ENCODE results near the gene ZNF575. TPM values are rescaled to one million over a fixed set of nuclear protein-coding genes. Genes with fewer than 3 reads are reported as not detected.

The ZNF575 gene
- total and polyA plus RNA-seq, 10 of the 15 experiments (the other 5 are each of a cell fraction or from before 2014, with no cell fraction given): 0.18 to 2.8 (median 0.75) TPM

DNA sequence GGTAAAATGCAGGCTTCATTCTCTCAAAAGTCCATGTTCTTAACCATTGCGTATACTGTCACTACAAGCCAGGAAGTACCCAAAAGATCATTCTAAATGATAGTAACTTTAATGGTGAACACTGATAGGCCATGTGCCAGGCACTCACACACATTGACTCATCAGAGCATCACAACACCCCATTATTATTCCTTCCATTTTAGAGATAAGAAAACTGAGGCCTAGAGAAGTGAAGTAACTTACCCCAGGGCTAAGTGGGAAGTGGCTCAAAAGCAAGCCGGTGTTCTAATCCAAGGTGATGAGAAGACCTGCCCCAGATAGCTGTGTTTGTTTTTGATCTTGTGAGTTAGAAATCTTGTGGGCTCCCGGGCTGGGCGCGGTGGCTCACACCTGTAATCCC, 27.0 kb upstream of the ZNF575 start:
- BruUV-seq (replicated peaks): no TSS peak
- intact Hi-C loops (cut with micrococcal nuclease; ENCODE audit: unreplicated experiment): no loop called here
- WGBS (ENCODE audit: insufficient coverage, insufficient replicate concordance, low lambda C conversion rate, missing lambda C conversion rate): 100% methylated on average over 5 of the region's 5 CpGs
- TF ChIP-seq NFXL1 (IDR thresholded peaks at IDR 0.05; ENCODE audit: borderline replicate concordance) (no peak), MEF2B (IDR thresholded peaks at IDR 0.05; ENCODE audit: partially characterized antibody, poor library complexity, severe bottlenecking) (no peak), PML (IDR thresholded peaks at IDR 0.05; ENCODE audit: low read length) (no peak), TCF3 (IDR thresholded peaks at IDR 0.05; ENCODE audit: borderline replicate concordance, insufficient read depth, low read depth, low read length) (no peak), SMARCA5 (IDR thresholded peaks at IDR 0.05) (no peak), POLR2A (IDR thresholded peaks at IDR 0.05; ENCODE audit: low read depth, low read length) (no peak), SMAD5 (IDR thresholded peaks at IDR 0.05; ENCODE audit: low read depth) (no peak), TBL1XR1 (IDR thresholded peaks at IDR 0.05; ENCODE audit: low read depth, low read length) (no peak)
- TF ChIP-seq, protein P1, sequence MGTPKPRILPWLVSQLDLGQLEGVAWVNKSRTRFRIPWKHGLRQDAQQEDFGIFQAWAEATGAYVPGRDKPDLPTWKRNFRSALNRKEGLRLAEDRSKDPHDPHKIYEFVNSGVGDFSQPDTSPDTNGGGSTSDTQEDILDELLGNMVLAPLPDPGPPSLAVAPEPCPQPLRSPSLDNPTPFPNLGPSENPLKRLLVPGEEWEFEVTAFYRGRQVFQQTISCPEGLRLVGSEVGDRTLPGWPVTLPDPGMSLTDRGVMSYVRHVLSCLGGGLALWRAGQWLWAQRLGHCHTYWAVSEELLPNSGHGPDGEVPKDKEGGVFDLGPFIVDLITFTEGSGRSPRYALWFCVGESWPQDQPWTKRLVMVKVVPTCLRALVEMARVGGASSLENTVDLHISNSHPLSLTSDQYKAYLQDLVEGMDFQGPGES (IDR thresholded peaks at IDR 0.05): no peak
- TF ChIP-seq, protein P2, sequence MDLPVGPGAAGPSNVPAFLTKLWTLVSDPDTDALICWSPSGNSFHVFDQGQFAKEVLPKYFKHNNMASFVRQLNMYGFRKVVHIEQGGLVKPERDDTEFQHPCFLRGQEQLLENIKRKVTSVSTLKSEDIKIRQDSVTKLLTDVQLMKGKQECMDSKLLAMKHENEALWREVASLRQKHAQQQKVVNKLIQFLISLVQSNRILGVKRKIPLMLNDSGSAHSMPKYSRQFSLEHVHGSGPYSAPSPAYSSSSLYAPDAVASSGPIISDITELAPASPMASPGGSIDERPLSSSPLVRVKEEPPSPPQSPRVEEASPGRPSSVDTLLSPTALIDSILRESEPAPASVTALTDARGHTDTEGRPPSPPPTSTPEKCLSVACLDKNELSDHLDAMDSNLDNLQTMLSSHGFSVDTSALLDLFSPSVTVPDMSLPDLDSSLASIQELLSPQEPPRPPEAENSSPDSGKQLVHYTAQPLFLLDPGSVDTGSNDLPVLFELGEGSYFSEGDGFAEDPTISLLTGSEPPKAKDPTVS (IDR thresholded peaks at IDR 0.05; ENCODE audit: low read depth, low read length): no peak
- TF ChIP-seq, protein P3, sequence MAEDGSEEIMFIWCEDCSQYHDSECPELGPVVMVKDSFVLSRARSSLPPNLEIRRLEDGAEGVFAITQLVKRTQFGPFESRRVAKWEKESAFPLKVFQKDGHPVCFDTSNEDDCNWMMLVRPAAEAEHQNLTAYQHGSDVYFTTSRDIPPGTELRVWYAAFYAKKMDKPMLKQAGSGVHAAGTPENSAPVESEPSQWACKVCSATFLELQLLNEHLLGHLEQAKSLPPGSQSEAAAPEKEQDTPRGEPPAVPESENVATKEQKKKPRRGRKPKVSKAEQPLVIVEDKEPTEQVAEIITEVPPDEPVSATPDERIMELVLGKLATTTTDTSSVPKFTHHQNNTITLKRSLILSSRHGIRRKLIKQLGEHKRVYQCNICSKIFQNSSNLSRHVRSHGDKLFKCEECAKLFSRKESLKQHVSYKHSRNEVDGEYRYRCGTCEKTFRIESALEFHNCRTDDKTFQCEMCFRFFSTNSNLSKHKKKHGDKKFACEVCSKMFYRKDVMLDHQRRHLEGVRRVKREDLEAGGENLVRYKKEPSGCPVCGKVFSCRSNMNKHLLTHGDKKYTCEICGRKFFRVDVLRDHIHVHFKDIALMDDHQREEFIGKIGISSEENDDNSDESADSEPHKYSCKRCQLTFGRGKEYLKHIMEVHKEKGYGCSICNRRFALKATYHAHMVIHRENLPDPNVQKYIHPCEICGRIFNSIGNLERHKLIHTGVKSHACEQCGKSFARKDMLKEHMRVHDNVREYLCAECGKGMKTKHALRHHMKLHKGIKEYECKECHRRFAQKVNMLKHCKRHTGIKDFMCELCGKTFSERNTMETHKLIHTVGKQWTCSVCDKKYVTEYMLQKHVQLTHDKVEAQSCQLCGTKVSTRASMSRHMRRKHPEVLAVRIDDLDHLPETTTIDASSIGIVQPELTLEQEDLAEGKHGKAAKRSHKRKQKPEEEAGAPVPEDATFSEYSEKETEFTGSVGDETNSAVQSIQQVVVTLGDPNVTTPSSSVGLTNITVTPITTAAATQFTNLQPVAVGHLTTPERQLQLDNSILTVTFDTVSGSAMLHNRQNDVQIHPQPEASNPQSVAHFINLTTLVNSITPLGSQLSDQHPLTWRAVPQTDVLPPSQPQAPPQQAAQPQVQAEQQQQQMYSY (CRISPR knock-in tag; IDR thresholded peaks at IDR 0.05): no peak
- TF ChIP-seq, protein P4, sequence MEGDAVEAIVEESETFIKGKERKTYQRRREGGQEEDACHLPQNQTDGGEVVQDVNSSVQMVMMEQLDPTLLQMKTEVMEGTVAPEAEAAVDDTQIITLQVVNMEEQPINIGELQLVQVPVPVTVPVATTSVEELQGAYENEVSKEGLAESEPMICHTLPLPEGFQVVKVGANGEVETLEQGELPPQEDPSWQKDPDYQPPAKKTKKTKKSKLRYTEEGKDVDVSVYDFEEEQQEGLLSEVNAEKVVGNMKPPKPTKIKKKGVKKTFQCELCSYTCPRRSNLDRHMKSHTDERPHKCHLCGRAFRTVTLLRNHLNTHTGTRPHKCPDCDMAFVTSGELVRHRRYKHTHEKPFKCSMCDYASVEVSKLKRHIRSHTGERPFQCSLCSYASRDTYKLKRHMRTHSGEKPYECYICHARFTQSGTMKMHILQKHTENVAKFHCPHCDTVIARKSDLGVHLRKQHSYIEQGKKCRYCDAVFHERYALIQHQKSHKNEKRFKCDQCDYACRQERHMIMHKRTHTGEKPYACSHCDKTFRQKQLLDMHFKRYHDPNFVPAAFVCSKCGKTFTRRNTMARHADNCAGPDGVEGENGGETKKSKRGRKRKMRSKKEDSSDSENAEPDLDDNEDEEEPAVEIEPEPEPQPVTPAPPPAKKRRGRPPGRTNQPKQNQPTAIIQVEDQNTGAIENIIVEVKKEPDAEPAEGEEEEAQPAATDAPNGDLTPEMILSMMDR (IDR thresholded peaks at IDR 0.05 in 2 of 3, conservative IDR thresholded peaks at IDR 0.05 in 1 of 3; ENCODE audit: control insufficient read depth in 2 of 3, extremely low read depth in 1 of 3, insufficient read depth in 1 of 3, low read depth in 3 of 3, low read length in 3 of 3): no peak
- TF ChIP-seq, protein P5, sequence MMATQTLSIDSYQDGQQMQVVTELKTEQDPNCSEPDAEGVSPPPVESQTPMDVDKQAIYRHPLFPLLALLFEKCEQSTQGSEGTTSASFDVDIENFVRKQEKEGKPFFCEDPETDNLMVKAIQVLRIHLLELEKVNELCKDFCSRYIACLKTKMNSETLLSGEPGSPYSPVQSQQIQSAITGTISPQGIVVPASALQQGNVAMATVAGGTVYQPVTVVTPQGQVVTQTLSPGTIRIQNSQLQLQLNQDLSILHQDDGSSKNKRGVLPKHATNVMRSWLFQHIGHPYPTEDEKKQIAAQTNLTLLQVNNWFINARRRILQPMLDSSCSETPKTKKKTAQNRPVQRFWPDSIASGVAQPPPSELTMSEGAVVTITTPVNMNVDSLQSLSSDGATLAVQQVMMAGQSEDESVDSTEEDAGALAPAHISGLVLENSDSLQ (IDR thresholded peaks at IDR 0.05): no peak
- TF ChIP-seq, protein P6, sequence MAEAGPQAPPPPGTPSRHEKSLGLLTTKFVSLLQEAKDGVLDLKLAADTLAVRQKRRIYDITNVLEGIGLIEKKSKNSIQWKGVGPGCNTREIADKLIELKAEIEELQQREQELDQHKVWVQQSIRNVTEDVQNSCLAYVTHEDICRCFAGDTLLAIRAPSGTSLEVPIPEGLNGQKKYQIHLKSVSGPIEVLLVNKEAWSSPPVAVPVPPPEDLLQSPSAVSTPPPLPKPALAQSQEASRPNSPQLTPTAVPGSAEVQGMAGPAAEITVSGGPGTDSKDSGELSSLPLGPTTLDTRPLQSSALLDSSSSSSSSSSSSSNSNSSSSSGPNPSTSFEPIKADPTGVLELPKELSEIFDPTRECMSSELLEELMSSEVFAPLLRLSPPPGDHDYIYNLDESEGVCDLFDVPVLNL (IDR thresholded peaks at IDR 0.05; ENCODE audit: low read depth, low read length): no peak

More for the DNA sequence above, 27.0 kb upstream of the ZNF575 start:
- H3K4me2 ChIP-seq (ENCODE audit: control insufficient read depth, insufficient read depth): no peak overlapping the region
- H3K4me3 ChIP-seq: no peak overlapping the region
- no peaks in the 10 kb centered on the region for H4K20me1 ChIP-seq (ENCODE audit: control insufficient read depth, insufficient read depth)
- DNase-seq (ENCODE audit: low read depth, low spot score) (no peak), ATAC-seq (no peak), FAIRE-seq (no peak)
- in situ Hi-C loops (cut with MboI): no loop called here
- ChIA-PET RAD21 (ENCODE audit: unreplicated experiment) (interaction anchor here (1.0 kb wide), 1 partner anchor 59 kb away, joined by 4 read pairs; no protein-coding TSS in a partner anchor), CTCF (interaction anchor here (0.7 to 3.8 kb wide), 6 partner anchors 14 to 80 kb away, joined by 3 to 42 read pairs (median 8); no protein-coding TSS in a partner anchor), SMC1A (ENCODE audit: uncharacterized antibody, unreplicated experiment) (interaction anchor here (1.4 to 2.2 kb wide), 2 partner anchors 13 to 89 kb away, joined by 5 read pairs; no protein-coding TSS in a partner anchor), POLR2A (no interaction called here)
- no peaks in the 10 kb centered on the region for H3K9me3 ChIP-seq (replicated peaks; ENCODE audit: control insufficient read depth, insufficient read depth, low read length)
- peaks cover 0 to 5% of the 10 kb centered on the region in 2 experiments; a peak in 2 of 4 replicates for H3K36me3 ChIP-seq (ENCODE audit: control insufficient read depth in 2 of 2, insufficient read depth in 2 of 2, low read length in 1 of 2)
- no peak overlapping the region for H3K9ac ChIP-seq (ENCODE audit: control insufficient read depth, insufficient read depth, low read length)
- H3K79me2 ChIP-seq (ENCODE audit: control insufficient read depth, insufficient read depth, low read length): no peaks in the 10 kb centered on the region; the same call in 1 of the 2 replicates
- no peak overlapping the region for H2AFZ ChIP-seq (ENCODE audit: control insufficient read depth, low read depth, low read length)
- no peaks in the 10 kb centered on the region for H3K27me3 ChIP-seq (replicated peaks in 1 of 2; ENCODE audit: control insufficient read depth in 2 of 2, insufficient read depth in 2 of 2, low read length in 1 of 2)
- H3K4me1 ChIP-seq (ENCODE audit: control insufficient read depth, insufficient read depth, low read length): peaks cover 4% of the 10 kb centered on the region
- H3K27ac ChIP-seq (ENCODE audit: control insufficient read depth, insufficient read depth): no peak overlapping the region

Data from GM12878 (cell line).